OCI-LY1 (cell line): ENCODE results near the gene MEIOB.

Experiments used
- H2AFZ ChIP-seq: fragments of 200-600 bp; sonication (generic), shearing (Covaris generic); 2 replicates; pipeline ENCODE4 v1.6.0; 2014; ENCODE audit warnings: antibody characterized with exemption, mild to moderate bottlenecking, low read length
- H3F3A ChIP-seq: fragments of 200-600 bp; sonication (generic), shearing (Covaris generic); 2 replicates; pipeline ENCODE4 v1.6.0; 2014; ENCODE audit warnings: mild to moderate bottlenecking, antibody characterized with exemption, low read length, moderate library complexity; ENCODE audit not compliant: insufficient read depth
- H3K27ac ChIP-seq: fragments of 200-600 bp; sonication (generic); 2 replicates; pipeline ENCODE4 v1.5.1; 2014; ENCODE audit warnings: low read length, mixed run types, mild to moderate bottlenecking, low read depth; ENCODE audit not compliant: poor library complexity, severe bottlenecking
- H3K27me3 ChIP-seq: fragments of 200-600 bp; sonication (generic); 2 replicates; pipeline ENCODE4 v1.6.0; 2014; ENCODE audit warnings: antibody characterized with exemption, mild to moderate bottlenecking, low read length, moderate library complexity; ENCODE audit not compliant: insufficient read depth
- H3K36me3 ChIP-seq: fragments of 200-600 bp; sonication (generic); 2 replicates; pipeline ENCODE4 v1.6.1; 2014; ENCODE audit warnings: mild to moderate bottlenecking, antibody characterized with exemption, low read length, moderate library complexity, mixed read lengths; ENCODE audit not compliant: insufficient read depth
- H3K4me1 ChIP-seq: fragments of 200-600 bp; sonication (generic); 2 replicates; pipeline ENCODE4 v1.5.1; 2014; ENCODE audit warnings: mild to moderate bottlenecking, low read length, moderate library complexity; ENCODE audit not compliant: insufficient read depth, severe bottlenecking
- H3K4me2 ChIP-seq: fragments of 200-600 bp; sonication (generic), shearing (Covaris generic); 2 replicates; pipeline ENCODE4 v1.6.1; 2014; ENCODE audit warnings: low read length
- H3K4me3 ChIP-seq: fragments of 200-600 bp; sonication (generic); 2 replicates; pipeline ENCODE4 v1.5.1; 2014; ENCODE audit warnings: low read length, low read depth, mild to moderate bottlenecking, mixed read lengths; ENCODE audit not compliant: poor library complexity, severe bottlenecking
- H3K79me2 ChIP-seq: fragments of 200-600 bp; shearing (Covaris generic); 2 replicates; pipeline ENCODE4 v1.6.1; 2016; ENCODE audit warnings: mixed run types, low read length, mixed read lengths; ENCODE audit not compliant: insufficient read depth
- H3K9ac ChIP-seq: fragments of 200-600 bp; sonication (generic), shearing (Covaris generic); 2 replicates; pipeline ENCODE4 v1.6.1; 2014; ENCODE audit warnings: mild to moderate bottlenecking, low read length, mixed read lengths
- H3K9me2 ChIP-seq: fragments of 200-600 bp; sonication (generic), shearing (Covaris generic); 2 replicates; pipeline ENCODE4 v1.6.1; 2014; ENCODE audit warnings: low read depth, mild to moderate bottlenecking, low read length, mixed read lengths
- H3K9me3 ChIP-seq: fragments of 200-600 bp; shearing (Covaris generic); 2 replicates; pipeline ENCODE4 v1.6.1; 2014; ENCODE audit warnings: low read length, mixed read lengths
- H4K20me1 ChIP-seq: fragments of 200-600 bp; sonication (generic), shearing (Covaris generic); 2 replicates; pipeline ENCODE4 v1.6.0; 2016; ENCODE audit warnings: mild to moderate bottlenecking, low read length; ENCODE audit not compliant: insufficient read depth
- EZH2 ChIP-seq: fragments of 200-600 bp; sonication (generic), shearing (Covaris generic); IDR thresholded peaks from 2 replicates; pipeline ENCODE4 v1.8.0; 2017; ENCODE audit warnings: borderline replicate concordance, mixed run types, mild to moderate bottlenecking, antibody characterized with exemption, low read length, moderate library complexity, mixed read lengths
- TF ChIP-seq, protein P1 (sequence below): fragments of 200-600 bp; sonication (generic), shearing (Covaris generic); IDR thresholded peaks from 2 replicates; pipeline ENCODE4 v1.5.1; 2017; ENCODE audit warnings: mild to moderate bottlenecking, antibody characterized with exemption, low read length, moderate library complexity, mixed read lengths

The MEIOB gene

DNA sequence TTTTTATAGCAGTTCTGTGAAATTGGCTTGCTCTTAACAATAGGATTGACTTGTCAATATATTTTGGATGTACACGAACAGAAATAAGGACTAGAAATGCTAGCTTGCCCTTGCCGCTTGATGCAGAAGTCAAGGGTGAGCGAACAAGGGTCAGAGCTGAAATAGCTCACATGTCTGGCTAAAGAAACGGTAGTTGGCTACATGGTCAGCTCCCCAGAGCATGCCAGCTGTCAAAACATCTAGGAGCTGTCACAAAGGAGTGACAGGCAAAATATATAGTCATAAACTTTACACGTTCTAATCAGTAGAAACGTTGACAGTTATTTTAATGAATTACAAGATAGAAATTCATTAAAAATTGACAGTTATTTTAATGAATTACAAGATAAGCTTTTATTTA is 2.9 kb upstream of the MEIOB start:
- H3F3A ChIP-seq = peaks cover 3% of the 10 kb centered on the region; the same call in 1 of the 2 replicates
- no peak overlapping the region for H3K9ac ChIP-seq
- H3K79me2 ChIP-seq = no peaks in the 10 kb centered on the region
- H4K20me1 ChIP-seq = no peaks in the 10 kb centered on the region
- peak overlapping the region; percentile 66 for H3K27ac ChIP-seq
- TF ChIP-seq, protein P1, sequence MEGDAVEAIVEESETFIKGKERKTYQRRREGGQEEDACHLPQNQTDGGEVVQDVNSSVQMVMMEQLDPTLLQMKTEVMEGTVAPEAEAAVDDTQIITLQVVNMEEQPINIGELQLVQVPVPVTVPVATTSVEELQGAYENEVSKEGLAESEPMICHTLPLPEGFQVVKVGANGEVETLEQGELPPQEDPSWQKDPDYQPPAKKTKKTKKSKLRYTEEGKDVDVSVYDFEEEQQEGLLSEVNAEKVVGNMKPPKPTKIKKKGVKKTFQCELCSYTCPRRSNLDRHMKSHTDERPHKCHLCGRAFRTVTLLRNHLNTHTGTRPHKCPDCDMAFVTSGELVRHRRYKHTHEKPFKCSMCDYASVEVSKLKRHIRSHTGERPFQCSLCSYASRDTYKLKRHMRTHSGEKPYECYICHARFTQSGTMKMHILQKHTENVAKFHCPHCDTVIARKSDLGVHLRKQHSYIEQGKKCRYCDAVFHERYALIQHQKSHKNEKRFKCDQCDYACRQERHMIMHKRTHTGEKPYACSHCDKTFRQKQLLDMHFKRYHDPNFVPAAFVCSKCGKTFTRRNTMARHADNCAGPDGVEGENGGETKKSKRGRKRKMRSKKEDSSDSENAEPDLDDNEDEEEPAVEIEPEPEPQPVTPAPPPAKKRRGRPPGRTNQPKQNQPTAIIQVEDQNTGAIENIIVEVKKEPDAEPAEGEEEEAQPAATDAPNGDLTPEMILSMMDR = no peak
- no peak for TF ChIP-seq EZH2
- no peak overlapping the region for H2AFZ ChIP-seq
- H3K9me2 ChIP-seq = no peaks in the 10 kb centered on the region
- H3K27me3 ChIP-seq = no peaks in the 10 kb centered on the region
- H3K4me1 ChIP-seq = peaks cover 16% of the 10 kb centered on the region
- H3K36me3 ChIP-seq = no peaks in the 10 kb centered on the region
- no peaks in the 10 kb centered on the region for H3K9me3 ChIP-seq
- no peak overlapping the region for H3K4me2 ChIP-seq
- H3K4me3 ChIP-seq = no peak overlapping the region

DNA sequence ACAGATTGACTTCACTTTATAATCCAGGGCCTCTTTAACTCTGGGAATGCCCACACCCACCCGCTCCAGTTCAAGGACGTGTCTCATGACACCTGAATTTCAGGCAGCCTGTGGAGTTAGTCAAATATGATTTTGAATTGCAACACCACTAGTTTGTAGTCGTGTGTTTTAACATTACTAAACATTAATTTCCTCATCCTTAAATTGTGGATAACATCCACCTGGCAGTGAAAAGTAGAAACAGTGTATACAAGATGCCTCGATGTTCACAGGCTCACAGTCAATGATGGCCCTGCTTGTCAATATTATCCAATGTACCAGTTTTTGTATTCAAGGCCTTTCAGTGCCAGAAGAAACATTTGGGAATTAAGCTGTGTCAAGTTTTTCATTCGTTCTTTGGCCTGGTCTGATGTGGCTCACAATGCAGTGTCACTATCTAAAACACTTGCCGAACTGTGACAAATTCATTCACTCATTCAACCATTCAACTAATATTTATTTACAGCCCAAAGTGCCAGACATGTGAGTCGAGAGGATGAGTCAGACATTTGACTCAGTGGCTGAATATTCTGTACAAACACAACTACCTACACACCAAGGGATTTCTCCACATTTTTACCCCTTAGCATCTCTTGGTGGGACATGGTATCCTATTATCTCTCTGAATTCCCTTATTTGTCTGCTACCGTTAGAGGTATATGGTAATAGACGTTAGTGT is 1.4 kb downstream of the MEIOB start:
- Histone ChIP-seq H3K4me1 (peaks cover 12% of the 10 kb centered on the region), H3K4me2 (no peak overlapping the region), H2AFZ (no peak overlapping the region), H3K9me2 (no peaks in the 10 kb centered on the region), H3K79me2 (no peaks in the 10 kb centered on the region), H3K27me3 (no peaks in the 10 kb centered on the region), H3K4me3 (no peak overlapping the region), H3K9ac (no peak overlapping the region), H3F3A (peaks cover 3% of the 10 kb centered on the region; the same call in 1 of the 2 replicates), H4K20me1 (no peaks in the 10 kb centered on the region), H3K36me3 (no peaks in the 10 kb centered on the region), H3K9me3 (no peaks in the 10 kb centered on the region), H3K27ac (no peak overlapping the region)
- TF ChIP-seq, protein P1 = no peak
- no peak for TF ChIP-seq EZH2

DNA sequence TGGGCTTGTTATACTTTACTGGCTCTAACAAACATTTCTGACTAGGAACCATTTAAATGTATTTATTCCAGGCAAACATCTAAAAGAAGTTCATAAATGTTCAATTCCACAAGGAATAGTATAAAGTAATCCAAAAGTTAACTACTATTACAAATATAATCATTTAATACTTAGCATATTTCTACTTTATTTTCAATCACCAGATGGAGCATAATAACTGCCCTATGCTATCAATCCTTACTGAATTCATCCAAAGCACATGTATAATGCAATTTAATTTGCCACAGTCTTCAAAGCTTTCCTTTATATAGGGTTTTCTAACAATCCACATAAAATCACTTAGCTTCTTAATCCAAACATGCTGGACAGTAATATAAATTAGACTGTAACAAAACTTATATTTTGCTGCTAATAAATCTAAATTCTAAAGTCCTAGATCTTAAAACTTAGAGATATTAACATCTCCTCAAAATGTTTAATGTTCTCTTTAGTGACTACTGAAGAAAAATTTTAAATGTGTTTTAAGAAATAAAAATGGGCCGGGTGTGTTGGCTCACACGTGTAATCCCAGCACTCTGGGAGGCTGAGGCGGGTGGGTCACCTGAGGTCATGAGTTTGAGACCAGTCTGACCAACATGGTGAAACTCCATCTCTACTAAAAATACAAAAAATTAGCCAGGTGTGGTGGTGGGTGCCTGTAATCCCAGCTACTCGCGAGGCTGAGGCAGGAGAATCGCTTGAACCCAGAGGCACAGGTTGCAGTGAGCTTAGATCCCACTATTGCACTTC is 5.9 kb downstream of the MEIOB start:
- no peak overlapping the region for H3K4me2 ChIP-seq
- no peaks in the 10 kb centered on the region for H3K4me1 ChIP-seq
- no peaks in the 10 kb centered on the region for H3K9me3 ChIP-seq
- TF ChIP-seq, protein P1 = no peak
- TF ChIP-seq EZH2 = no peak
- H2AFZ ChIP-seq = no peak overlapping the region
- H3F3A ChIP-seq = no peaks in the 10 kb centered on the region
- H3K4me3 ChIP-seq = no peak overlapping the region
- no peaks in the 10 kb centered on the region for H3K79me2 ChIP-seq
- H4K20me1 ChIP-seq = no peaks in the 10 kb centered on the region
- H3K36me3 ChIP-seq = no peaks in the 10 kb centered on the region
- no peaks in the 10 kb centered on the region for H3K27me3 ChIP-seq
- no peak overlapping the region for H3K27ac ChIP-seq
- no peak overlapping the region for H3K9ac ChIP-seq
- H3K9me2 ChIP-seq = no peaks in the 10 kb centered on the region
